H4 (cell line): ENCODE measurements around the gene GABRR3. TPM values are rescaled to one million over a fixed set of nuclear protein-coding genes. Genes with fewer than 3 reads are reported as not detected.
A peak's percentile ranks its signal among the peaks of the same experiment; 100 is the strongest.

Source experiments
- DNase-seq: peaks from one replicate; pipeline ENCODE4 v3.0.0-alpha.2; 2015; ENCODE audit warnings: low spot score
- total RNA-seq: library from RNA; depleted of rRNA; stranded (reverse); fragments of >200 nt; shearing (Covaris generic); gene quantifications from 2 replicates; pipeline ENCODE4 v1.2.3, GENCODE V29; 2014; rRNA removed

GABRR3 gene
- total RNA-seq: not detected in 2 replicates

GRCh38 chr3:98035208-98035607 lies at the start of gene GABRR3:
Gene GABRR3, minus strand, starts transcription at chr3:98035315. Its CDS starts 328 bp downstream, at chr3:98034987.
- DNase-seq: no peak

DNA sequence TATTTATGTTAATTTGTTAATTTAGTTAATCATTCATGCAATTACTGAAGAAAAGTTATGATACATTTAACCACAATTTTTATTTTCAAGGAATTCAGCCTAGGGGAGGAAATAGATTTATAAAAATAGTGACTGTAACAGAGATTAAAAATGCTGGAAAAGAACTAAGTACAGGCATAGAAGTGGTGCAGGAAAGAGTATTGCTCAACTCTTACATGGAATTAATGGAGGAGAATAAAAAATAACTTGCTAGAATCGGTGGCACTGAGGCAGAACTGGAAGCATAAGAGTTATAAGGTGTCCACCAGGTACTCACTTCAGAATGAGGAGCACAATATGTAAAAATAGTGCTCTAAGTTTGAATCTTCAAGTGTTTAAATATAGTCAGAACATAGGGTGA lies 38.4 kb upstream of the GABRR3 start:
- no peak for DNase-seq

- no peak for DNase-seq
These were observed 35.7 kb upstream of the GABRR3 start for GRCh38 chr3:98070840-98071239.

DNA sequence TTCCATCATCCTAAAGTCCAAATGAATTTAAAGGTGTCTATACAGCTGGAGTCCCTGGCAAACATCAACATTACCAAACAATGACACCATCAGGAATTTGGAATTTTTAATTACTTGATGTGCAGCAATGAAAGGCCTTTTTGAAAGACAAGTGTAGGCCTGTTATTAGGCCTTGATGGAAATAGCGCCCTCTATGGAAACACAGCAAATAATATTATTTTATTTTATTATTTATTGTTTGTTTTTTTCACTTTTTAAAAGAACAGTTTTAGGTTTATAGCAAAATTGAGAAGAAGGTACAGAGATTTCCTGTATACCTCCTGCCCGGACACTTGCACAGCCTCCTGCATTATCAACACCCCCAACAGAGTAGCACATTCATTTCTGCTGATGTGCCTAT lies 33.7 kb upstream of the GABRR3 start:
- DNase-seq: no peak

DNA sequence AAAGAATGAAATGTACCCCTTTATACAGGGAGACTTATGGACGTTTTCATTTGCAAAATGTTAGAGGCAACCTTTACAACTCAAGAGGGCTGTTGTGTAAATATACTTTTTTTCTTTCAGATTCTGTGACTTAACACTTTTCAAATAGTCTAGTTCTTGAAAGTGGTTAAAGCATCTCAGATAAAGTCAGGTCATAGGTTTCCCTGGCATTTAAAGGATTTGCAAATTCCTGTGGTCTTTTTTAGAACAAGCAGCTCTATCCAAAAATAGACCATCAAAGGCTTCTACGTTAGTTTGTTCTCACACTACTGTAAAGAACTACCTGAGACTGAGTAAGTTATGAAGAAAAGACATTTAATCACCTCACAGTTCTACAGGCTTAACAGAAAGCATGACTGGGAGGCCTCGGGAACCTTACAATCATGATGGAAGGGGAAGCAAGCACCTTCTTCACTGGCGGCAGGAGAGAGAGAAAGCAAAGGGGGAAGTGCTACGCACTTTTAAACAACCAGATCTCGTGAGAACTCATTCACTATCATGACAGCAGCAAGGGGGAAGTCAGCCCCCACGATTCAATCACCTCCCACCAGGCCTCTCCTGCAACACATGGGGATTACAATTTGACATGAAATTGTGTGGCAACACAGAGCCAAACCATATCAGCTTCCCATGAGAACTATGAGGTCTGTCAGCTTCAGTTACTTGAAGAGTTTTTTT lies 23.3 kb upstream of the GABRR3 start:
- DNase-seq: peak; percentile 6

GRCh38 chr3:98057631-98058030 lies 22.5 kb upstream of the GABRR3 start:
- no peak for DNase-seq

DNA sequence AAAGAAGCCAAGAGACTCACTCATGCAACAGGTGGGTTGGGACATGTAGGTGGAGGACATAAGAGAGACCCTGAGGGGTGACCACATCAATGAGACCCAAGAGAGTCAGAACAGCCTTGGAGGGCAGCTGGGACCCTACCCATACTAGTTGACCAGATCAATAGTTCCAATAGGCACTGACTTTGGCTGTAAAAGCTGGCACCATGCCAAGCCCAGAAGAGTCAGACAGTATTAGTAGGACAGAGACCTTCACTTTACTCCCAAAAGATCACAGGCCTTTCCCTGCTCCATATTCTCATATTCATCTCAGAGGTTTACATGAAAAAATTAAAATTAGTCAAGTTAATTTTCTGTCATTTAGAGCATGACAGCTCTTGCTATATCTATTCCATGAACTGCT lies 20.9 kb upstream of the GABRR3 start:
- no peak for DNase-seq

DNA sequence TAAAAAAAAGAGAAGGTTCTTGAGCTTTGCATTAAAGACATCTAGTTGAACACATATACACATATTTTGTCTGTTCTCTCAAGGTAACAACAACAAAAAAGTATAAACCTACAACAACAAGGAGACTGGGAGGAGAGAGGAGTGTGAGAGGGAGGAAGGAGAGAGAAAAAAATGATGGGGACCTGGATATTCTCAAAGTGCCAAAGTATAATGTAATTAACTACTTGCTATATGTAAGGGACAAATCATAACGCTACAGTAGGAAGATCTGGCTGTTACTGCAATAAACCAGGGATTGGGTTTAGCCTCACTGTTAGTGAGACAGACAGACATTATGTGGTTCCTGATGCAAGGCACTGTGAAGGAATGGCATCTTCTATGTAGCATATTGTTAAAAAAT lies 14.2 kb upstream of the GABRR3 start:
- no peak for DNase-seq

GRCh38 chr3:98048586-98048985 lies 13.5 kb upstream of the GABRR3 start:
- no peak for DNase-seq

- DNase-seq: no peak
These were observed 6.2 kb upstream of the GABRR3 start for GRCh38 chr3:98041350-98041749.

GRCh38 chr3:98039322-98040024 lies 4.4 kb upstream of the GABRR3 start:
- DNase-seq: peak; percentile 80

GRCh38 chr3:98038876-98039275 lies 3.8 kb upstream of the GABRR3 start:
- DNase-seq: no peak

DNA sequence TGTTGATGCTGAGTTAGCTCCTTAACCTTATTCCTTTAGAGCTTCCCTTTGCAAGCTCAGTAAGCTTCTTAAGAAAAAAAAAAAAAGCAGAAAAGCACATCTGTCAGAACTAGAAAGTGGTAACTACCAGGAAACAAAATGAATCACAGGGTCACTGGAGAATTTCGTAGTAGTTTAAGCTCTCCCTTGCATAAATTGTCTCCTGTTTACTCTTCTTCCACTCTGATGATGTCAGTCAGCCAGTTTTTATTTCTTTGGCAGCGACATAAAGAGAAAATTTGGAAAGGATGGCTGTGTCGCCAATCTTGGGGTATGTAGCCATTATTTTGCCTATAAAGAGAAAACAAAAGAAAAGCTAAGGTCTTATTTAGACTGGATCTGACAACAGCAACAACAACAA lies 3.2 kb upstream of the GABRR3 start:
- no peak for DNase-seq

DNA sequence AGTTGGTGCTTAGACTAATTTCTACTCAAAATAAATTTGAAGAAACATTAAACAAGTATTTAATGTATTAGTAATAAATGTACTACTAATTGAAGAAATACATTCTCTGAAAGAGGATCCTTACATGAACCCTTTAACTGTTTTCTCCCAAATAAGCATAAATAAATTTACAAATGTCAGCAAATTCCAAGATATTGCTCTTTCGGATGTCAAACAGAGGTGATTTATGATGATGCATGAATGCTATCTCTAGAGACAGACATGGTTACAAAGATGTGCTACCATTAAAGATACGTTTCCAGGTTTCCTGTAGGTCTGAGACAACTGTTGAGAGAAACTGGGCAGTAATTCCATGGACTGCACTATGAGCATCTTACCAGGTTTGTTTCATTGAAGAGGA lies 629 bp downstream of the GABRR3 start:
- no peak for DNase-seq

- no peak for DNase-seq
These were observed 1.1 kb downstream of the GABRR3 start for GRCh38 chr3:98034036-98034435.

DNA sequence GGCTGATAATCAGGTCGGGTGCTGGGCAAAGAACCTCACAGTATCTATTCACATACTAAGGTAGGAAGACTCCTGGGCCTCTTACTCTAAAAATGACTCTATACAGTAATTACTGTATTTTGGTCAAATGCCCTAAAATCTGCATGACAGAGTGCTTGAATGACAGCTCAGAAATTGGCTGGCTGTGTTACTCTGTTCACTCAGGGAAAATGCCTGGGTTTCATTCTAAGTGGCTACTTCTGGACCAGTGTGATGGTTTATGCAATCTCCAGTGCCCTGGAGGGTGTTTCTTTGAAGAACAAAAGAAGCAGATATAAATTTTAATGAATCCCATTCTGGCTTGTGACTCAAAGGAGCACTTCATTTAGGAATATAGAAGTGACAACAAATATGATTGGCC lies 2.2 kb downstream of the GABRR3 start:
- no peak for DNase-seq

DNA sequence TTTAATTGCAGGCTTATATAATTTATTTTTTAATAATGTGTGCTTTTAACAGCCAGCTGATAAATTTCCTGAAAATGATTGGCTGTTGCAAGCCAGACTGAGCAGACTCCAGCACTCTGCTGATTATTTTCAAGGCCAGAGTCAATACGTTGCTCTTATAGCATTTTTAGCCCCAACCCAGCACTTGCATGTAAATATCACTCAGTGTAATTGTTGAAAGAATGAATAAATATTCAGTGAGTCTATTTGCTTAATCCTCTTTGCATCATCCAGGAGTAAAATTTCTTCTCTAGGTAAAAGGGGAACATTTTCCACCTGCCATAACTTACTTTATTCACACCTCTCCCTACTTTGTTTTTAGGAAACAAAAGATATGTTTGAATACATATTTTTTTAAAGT lies 2.9 kb downstream of the GABRR3 start:
- DNase-seq: no peak

DNA sequence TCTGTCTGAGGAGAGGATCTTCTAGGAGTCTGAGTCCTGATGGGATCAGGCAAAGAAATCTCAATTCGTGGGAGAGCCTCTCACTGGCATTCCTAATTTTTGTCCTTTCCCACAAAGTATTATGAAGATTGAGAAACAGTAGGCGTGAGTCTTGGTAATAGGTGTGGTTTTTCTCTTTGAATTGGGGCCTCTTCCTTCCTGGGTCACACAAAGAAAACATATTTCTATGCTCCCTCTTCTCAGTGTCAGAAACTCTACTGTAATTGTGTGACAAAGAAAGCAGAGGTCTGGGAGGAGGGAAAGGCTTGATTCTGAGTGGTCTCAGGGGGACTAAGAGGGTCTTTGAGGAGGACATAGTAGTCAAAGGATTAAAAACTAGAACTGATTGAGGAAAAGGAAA lies 6.0 kb downstream of the GABRR3 start:
- DNase-seq: no peak

- DNase-seq: no peak
These were observed 8.0 kb downstream of the GABRR3 start for GRCh38 chr3:98027085-98027446.

DNA sequence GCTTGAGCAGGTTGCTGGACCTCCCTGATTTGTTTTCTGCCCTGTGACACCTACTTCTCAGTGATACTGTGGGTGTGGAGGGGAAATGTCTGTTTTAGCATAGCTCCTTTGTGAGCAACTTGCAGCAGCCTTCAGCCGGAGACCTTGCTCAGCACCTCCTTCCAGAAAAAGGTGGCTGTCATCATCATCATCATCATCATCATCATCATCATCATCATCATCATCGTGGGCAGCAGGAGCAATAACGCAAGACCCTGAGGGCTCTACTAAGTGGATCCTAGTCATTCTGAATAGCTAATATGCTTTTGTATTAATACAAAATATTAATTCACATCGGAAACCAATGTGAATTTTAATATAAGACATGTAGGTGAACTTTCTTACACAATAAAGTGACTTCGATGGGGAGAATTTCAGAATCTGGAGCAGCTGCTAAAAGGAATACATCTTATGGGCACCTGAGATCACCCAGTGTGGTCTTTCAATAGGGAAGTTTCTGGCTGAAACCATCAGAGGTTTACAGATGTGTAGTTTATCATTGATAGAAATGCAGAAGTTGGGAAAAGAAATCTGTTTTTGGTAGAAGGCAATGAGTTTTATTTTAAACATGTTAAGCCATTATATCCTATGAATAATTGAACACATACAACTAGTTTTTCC lies 8.6 kb downstream of the GABRR3 start:
- no peak for DNase-seq

DNA sequence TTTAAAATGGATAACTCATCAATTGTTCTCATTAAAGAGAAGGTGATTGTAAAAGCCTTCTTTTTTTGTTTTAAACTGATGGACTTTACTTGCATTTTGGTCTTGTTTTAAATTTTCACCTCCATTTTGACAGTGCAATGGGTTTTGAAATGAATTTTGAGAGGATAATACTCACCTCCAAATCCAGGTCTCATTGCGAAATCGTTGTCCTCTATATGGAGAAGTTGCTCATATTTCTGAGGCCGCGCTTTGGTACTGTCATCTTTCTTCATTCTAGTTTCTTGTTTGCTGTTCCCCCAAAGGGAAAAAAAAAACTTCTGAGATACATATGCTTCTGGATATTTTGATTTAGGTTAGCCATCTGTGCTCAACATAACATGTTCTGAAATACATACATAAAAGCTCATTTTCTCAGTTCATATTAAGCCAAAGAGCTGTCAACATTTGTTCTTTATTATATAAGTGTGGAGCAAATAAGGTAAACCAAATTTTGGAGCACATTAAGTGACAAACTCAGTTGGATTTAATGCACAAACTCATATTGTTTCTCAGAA lies 9.6 kb downstream of the GABRR3 start:
- no peak for DNase-seq

DNA sequence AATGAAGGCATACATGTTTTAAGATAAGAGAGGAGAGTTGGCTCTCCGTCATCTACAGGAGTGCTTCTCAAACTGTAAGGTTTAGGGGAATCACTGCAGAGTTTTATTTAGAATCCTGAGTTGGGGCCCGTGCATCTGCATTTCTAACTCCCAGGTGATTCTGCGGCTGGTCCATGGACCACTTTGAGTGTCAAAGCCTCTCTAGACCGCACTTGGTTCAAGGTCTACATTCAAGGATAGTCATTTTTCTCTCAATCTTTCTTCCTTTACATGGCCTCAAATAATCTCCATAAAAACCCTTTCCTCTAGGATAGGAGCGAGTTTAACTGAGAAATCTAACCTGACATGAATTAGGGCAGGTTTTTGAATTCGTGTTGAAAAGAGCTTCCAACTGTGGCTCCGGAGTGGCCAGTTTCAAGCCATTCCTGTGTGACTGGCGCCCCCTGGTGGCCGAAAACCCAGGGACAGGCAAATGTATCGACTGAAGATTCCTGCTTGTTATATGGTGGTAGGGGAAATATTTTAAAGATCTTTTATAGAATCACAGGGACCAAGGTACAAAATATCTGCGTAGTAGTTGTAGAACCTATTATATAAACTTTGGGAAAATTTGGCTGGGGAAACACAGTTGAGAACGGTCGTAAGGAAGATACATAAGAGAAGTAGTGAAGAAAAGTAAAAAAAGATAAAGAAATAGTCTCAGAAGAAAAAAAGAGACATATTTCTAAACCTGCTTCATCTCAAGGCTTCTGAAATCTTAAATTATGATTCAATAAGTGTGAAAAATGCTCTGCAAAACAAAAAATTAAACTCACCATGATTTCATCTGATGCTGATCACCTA lies 11.9 kb downstream of the GABRR3 start:
- DNase-seq: peak; percentile 61
